Trophoblast cell (in vitro differentiated cells and primary cell): ENCODE measurements around the gene SMOC1.

Experiments
- DNase-seq, 2 donors: peaks; one replicate each; pipeline ENCODE4 v3.0.0-alpha.2; 2016
- H2AFZ ChIP-seq: 2 replicates; pipeline ENCODE4 v1.6.1; 2013; ENCODE audit warnings: low read length, moderate library complexity, mild to moderate bottlenecking; ENCODE audit not compliant: insufficient read depth, poor library complexity
- H2AK5ac ChIP-seq: 2 replicates; pipeline ENCODE4 v1.6.1; 2013; ENCODE audit warnings: mild to moderate bottlenecking, low read length
- H2BK120ac ChIP-seq: 2 replicates; pipeline ENCODE4 v1.6.1; 2013; ENCODE audit warnings: low read length, mild to moderate bottlenecking, moderate library complexity; ENCODE audit not compliant: insufficient read depth, poor library complexity
- H2BK12ac ChIP-seq: 2 replicates; pipeline ENCODE4 v1.6.1; 2013; ENCODE audit warnings: mild to moderate bottlenecking, low read length, moderate library complexity
- H2BK5ac ChIP-seq: 2 replicates; pipeline ENCODE4 v1.6.1; 2013; ENCODE audit warnings: low read length, low read depth, moderate library complexity, mild to moderate bottlenecking; ENCODE audit not compliant: poor library complexity
- H3K14ac ChIP-seq: 2 replicates; pipeline ENCODE4 v1.6.1; 2013; ENCODE audit warnings: mild to moderate bottlenecking, low read length
- H3K18ac ChIP-seq: 2 replicates; pipeline ENCODE4 v1.6.1; 2013; ENCODE audit warnings: mild to moderate bottlenecking, low read length
- H3K23ac ChIP-seq: 2 replicates; pipeline ENCODE4 v1.6.1; 2013; ENCODE audit warnings: low read length
- H3K27ac ChIP-seq: 2 replicates; pipeline ENCODE4 v1.5.1; 2013; ENCODE audit warnings: low read depth, mild to moderate bottlenecking, inconsistent platforms, low read length, moderate library complexity
- H3K27me3 ChIP-seq: 2 replicates; pipeline ENCODE4 v1.6.1; 2013; ENCODE audit warnings: inconsistent platforms, mild to moderate bottlenecking, low read length, moderate library complexity; ENCODE audit not compliant: insufficient read depth
- H3K36me3 ChIP-seq, 2 experiments: 1 replicate in 1 of 2; 2 replicates in 1 of 2; pipeline ENCODE4 v1.6.1; 2013; ENCODE audit warnings: low read length in 2 of 2, mild to moderate bottlenecking in 2 of 2, moderate library complexity in 1 of 2; ENCODE audit not compliant: insufficient read depth in 2 of 2, control insufficient read depth in 1 of 2
- H3K4ac ChIP-seq: 2 replicates; pipeline ENCODE4 v1.6.1; 2013; ENCODE audit warnings: low read depth, mild to moderate bottlenecking, low read length, moderate library complexity
- H3K4me1 ChIP-seq, 2 experiments: 1 replicate in 1 of 2; 2 replicates in 1 of 2; pipeline ENCODE4 v1.6.1; 2013; ENCODE audit warnings: low read length in 2 of 2, mild to moderate bottlenecking in 2 of 2, moderate library complexity in 1 of 2; ENCODE audit not compliant: insufficient read depth in 2 of 2, control insufficient read depth in 1 of 2
- H3K4me2 ChIP-seq: 2 replicates; pipeline ENCODE4 v1.6.1; 2013; ENCODE audit warnings: inconsistent platforms, mild to moderate bottlenecking, low read length, moderate library complexity
- H3K4me3 ChIP-seq: 2 replicates; pipeline ENCODE4 v1.5.1; 2013; ENCODE audit warnings: mild to moderate bottlenecking, low read depth, low read length, inconsistent platforms
- H3K79me1 ChIP-seq: one replicate; pipeline ENCODE4 v1.6.1; 2013; ENCODE audit warnings: low read length
- H3K79me2 ChIP-seq: 2 replicates; pipeline ENCODE4 v1.6.1; 2013; ENCODE audit warnings: low read length, mild to moderate bottlenecking; ENCODE audit not compliant: control insufficient read depth, insufficient read depth, poor library complexity
- H3K9ac ChIP-seq: 2 replicates; pipeline ENCODE4 v1.6.1; 2013; ENCODE audit warnings: mild to moderate bottlenecking, low read length
- H3K9me3 ChIP-seq: 2 replicates; pipeline ENCODE4 v1.6.1; 2013; ENCODE audit warnings: low read depth, mild to moderate bottlenecking, control low read depth, inconsistent platforms, low read length; ENCODE audit not compliant: insufficient read depth
- H4K12ac ChIP-seq: 2 replicates; pipeline ENCODE4 v1.6.1; 2013; ENCODE audit warnings: low read depth, mild to moderate bottlenecking, low read length, moderate library complexity
- H4K8ac ChIP-seq: 2 replicates; pipeline ENCODE4 v1.6.1; 2013; ENCODE audit warnings: low read depth, mild to moderate bottlenecking, low read length, moderate library complexity
- H4K91ac ChIP-seq: one replicate; pipeline ENCODE4 v1.6.1; 2013; ENCODE audit warnings: low read depth, mild to moderate bottlenecking, low read length, moderate library complexity
- WGBS: extraction: QIAGEN DNeasy Blood & Tissue Kit; methylation state at CpG from one replicate; pipeline ENCODE4 v1.1.7; 2013; ENCODE audit warnings: missing lambda C conversion rate; ENCODE audit not compliant: insufficient read length, insufficient coverage; ENCODE audit errors: extremely low coverage; 5-methylcytosine and 5-hydroxymethylcytosine counted together

The SMOC1 gene

DNA sequence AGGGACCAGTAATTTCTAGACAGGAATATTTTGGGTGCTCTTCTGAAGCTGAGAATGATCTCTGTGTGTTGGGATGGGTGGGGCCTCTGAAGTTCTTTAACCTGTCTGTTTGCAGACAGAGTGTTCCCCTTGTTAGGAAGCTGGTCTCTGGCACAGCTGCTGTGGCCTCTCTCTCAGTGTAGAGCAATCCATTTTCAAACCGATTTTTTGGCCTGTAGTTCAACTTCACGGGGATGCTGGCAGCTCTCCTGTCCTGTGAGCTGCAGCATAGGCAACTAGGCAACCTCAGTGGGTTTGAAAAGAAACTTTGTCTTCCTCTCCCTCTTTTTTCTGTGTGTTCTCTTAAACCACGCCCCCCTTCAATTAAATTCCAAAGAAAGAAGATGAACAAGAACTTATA lies 69.1 kb downstream of the SMOC1 start:
- no peak overlapping the region for H3K9ac ChIP-seq
- no peak overlapping the region for H4K12ac ChIP-seq
- no peak overlapping the region for H4K91ac ChIP-seq
- DNase-seq: no peak
- H3K4me1 ChIP-seq: peaks cover 0 to 3% of the 10 kb centered on the region in 2 experiments
- peaks cover 2% of the 10 kb centered on the region for H3K9me3 ChIP-seq
- H3K4ac ChIP-seq: no peak overlapping the region
- WGBS: no CpG with 5 or more reads among the region's 3 CpGs
- H3K4me2 ChIP-seq: no peak overlapping the region
- H3K79me2 ChIP-seq: no peaks in the 10 kb centered on the region
- H4K8ac ChIP-seq: no peak overlapping the region
- no peak overlapping the region for H3K23ac ChIP-seq
- no peak overlapping the region for H2AK5ac ChIP-seq
- H3K27ac ChIP-seq: no peak overlapping the region
- H2BK120ac ChIP-seq: no peak overlapping the region
- no peaks in the 10 kb centered on the region for H3K27me3 ChIP-seq
- no peak overlapping the region for H2AFZ ChIP-seq
- no peak overlapping the region for H2BK5ac ChIP-seq
- H3K18ac ChIP-seq: no peak overlapping the region
- no peak overlapping the region for H3K14ac ChIP-seq
- H3K79me1 ChIP-seq: no peaks in the 10 kb centered on the region
- no peak overlapping the region for H2BK12ac ChIP-seq
- H3K36me3 ChIP-seq: no peaks in the 10 kb centered on the region
- no peak overlapping the region for H3K4me3 ChIP-seq

DNA sequence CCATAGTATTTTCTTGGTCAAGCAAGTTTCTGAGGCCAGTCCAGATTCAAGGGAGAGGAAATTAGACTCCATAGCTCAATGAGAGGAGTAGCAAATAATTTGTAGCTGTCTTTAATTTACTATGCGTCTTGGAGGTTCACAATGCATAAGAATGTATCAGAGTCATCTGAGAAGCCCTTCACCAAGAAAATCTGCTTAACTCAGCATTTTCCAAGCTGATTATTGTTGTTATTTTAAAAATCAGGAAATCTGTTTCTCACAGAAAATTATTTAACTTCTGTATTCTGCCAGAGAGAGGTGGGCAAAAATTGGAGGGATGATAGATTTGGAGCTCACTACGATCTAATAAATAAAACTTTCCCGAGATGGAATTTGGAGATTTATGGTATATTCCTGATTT lies 72.0 kb downstream of the SMOC1 start:
- no peak overlapping the region for H2BK5ac ChIP-seq
- H2BK120ac ChIP-seq: no peak overlapping the region
- H2AK5ac ChIP-seq: no peak overlapping the region
- H3K9me3 ChIP-seq: no peaks in the 10 kb centered on the region
- no CpG with 5 or more reads among the region's 3 CpGs for WGBS
- H3K79me2 ChIP-seq: no peaks in the 10 kb centered on the region
- H3K79me1 ChIP-seq: no peaks in the 10 kb centered on the region
- no peak overlapping the region for H3K23ac ChIP-seq
- H3K4me3 ChIP-seq: no peak overlapping the region
- H3K27ac ChIP-seq: no peak overlapping the region
- H3K4me1 ChIP-seq: no peaks in the 10 kb centered on the region
- H4K8ac ChIP-seq: no peak overlapping the region
- no peak overlapping the region for H3K4me2 ChIP-seq
- H2AFZ ChIP-seq: no peak overlapping the region
- no peak overlapping the region for H3K9ac ChIP-seq
- no peak overlapping the region for H3K4ac ChIP-seq
- no peaks in the 10 kb centered on the region for H3K27me3 ChIP-seq
- H4K12ac ChIP-seq: no peak overlapping the region
- H3K36me3 ChIP-seq: no peaks in the 10 kb centered on the region
- H3K14ac ChIP-seq: no peak overlapping the region
- no peak overlapping the region for H3K18ac ChIP-seq
- DNase-seq: no peak
- H4K91ac ChIP-seq: no peak overlapping the region
- no peak overlapping the region for H2BK12ac ChIP-seq

DNA sequence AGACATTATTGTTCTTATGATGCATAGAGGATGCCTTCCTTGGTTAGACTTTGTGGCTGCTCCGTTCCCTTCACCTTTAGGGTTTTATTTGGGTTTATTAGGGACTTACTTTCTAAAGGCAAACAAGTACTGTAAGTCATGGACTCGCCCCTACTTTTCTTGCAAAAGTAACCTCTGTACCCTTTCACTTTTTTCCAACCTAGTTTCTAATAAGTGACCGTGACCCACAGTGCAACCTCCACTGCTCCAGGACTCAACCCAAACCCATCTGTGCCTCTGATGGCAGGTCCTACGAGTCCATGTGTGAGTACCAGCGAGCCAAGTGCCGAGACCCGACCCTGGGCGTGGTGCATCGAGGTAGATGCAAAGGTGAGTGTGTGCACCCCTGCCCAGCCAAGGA lies 72.7 kb downstream of the SMOC1 start:
- no CpG with 5 or more reads among the region's 9 CpGs for WGBS
- no peak for DNase-seq
- no peaks in the 10 kb centered on the region for H3K79me1 ChIP-seq
- no peak overlapping the region for H2BK12ac ChIP-seq
- H3K4me2 ChIP-seq: no peak overlapping the region
- no peaks in the 10 kb centered on the region for H3K9me3 ChIP-seq
- H2BK120ac ChIP-seq: no peak overlapping the region
- H3K4me1 ChIP-seq: no peaks in the 10 kb centered on the region
- H2BK5ac ChIP-seq: no peak overlapping the region
- H3K4me3 ChIP-seq: no peak overlapping the region
- no peak overlapping the region for H3K4ac ChIP-seq
- H3K79me2 ChIP-seq: no peaks in the 10 kb centered on the region
- H3K14ac ChIP-seq: no peak overlapping the region
- no peak overlapping the region for H3K18ac ChIP-seq
- no peak overlapping the region for H4K8ac ChIP-seq
- H3K23ac ChIP-seq: no peak overlapping the region
- no peaks in the 10 kb centered on the region for H3K36me3 ChIP-seq
- H4K12ac ChIP-seq: no peak overlapping the region
- H3K9ac ChIP-seq: no peak overlapping the region
- no peak overlapping the region for H4K91ac ChIP-seq
- no peak overlapping the region for H3K27ac ChIP-seq
- no peak overlapping the region for H2AK5ac ChIP-seq
- H3K27me3 ChIP-seq: no peaks in the 10 kb centered on the region
- no peak overlapping the region for H2AFZ ChIP-seq

- Histone ChIP-seq H3K79me1 (no peaks in the 10 kb centered on the region), H2BK12ac (no peak overlapping the region), H2BK120ac (no peak overlapping the region), H3K27ac (no peak overlapping the region), H3K79me2 (no peaks in the 10 kb centered on the region), H3K9ac (no peak overlapping the region), H3K27me3 (no peaks in the 10 kb centered on the region), H3K18ac (no peak overlapping the region), H3K4ac (no peak overlapping the region), H2AFZ (no peak overlapping the region), H3K23ac (no peak overlapping the region), H2AK5ac (no peak overlapping the region), H3K9me3 (no peaks in the 10 kb centered on the region), H2BK5ac (no peak overlapping the region), H3K4me3 (no peak overlapping the region), H3K4me2 (no peak overlapping the region), H3K14ac (no peak overlapping the region), H3K4me1 (no peaks in the 10 kb centered on the region), H4K12ac (no peak overlapping the region), H4K8ac (no peak overlapping the region), H4K91ac (no peak overlapping the region), H3K36me3 (no peaks in the 10 kb centered on the region)
- WGBS: no CpG with 5 or more reads among the region's 16 CpGs
- DNase-seq: no peak
Measured at GRCh38 chr14:69953266-69953915, 74.2 kb downstream of the SMOC1 start.
